Right forelimb (tissue), 1 donor: Measurements from ENCODE around the gene SACM1L.

Source experiments
- DNase-seq: peaks from one replicate; pipeline ENCODE4 v3.0.0-alpha.2; 2018

SACM1L gene

DNA sequence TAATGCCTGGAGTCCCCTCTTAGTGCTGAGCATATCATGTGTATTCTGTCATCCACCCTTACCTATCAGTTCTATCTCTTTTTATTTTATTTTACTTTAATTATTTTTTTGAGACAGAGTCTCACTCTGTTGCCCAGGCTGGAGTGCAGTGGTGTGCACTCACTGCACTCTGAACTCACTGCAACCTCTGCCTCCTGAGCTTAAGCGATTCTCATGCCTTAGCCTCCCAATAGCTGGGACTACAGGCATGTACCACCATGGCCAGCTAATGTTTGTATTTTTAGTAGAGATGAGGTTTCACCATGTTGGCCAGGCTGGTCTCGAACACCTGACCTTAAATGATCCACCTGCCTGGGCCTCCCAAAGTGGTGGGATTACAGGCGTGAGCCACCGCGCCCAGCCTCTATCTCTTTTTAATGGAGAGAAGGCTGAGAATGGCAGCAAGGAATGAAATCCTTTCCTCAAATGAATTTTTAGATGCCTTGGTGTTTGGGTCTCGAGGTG lies 11.4 kb downstream of the SACM1L start:
- no peak for DNase-seq

- no peak for DNase-seq
Measured at GRCh38 chr3:45701172-45701867, 12.1 kb downstream of the SACM1L start.

GRCh38 chr3:45704301-45704943 lies 15.2 kb downstream of the SACM1L start:
- DNase-seq = no peak

DNA sequence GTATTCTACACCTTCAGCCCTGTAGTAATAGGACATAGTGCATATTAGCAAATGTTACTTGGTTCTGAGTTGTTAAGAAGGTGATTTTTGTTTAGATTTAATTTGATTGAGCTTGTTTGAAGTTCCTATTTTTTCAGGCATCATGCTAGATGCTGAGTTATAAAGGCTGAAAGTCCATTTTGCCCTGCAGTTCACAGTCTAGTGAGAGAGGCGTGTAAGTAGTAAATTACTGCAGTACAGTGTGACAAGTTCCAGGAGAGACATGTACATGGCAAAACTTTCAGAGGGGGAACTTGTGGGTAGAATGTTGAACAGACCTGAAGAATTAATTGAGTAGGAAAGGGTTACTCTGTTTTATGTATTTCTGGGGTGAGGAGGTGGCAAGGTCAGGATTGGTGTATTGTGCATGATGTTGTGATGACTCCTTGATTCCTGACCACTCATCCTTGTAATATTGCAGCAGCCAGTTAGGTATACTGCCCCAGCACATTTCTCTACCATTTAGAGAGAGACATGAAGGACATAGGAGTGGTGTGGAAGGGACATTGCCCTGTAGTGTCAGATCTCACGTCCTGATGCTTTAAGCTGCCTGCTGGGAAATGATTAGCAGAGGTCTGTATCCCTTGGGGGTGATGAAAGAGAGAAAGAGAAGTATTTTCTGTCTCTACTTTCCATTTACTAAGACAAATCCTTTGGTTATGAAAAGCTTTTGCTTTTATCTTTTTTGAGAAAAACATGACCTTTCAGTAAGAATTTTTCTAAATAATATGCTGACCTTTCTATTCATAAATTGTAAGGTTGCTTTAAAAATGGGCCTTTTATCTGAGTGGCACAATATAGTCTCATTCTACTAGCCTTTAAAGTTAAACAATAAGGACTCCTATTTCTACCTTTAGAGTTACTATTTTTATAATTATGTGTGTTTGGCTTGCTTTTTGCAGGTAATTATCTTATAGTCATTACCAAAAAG lies 16.9 kb downstream of the SACM1L start:
- DNase-seq = no peak

- no peak for DNase-seq
Measured at GRCh38 chr3:45711931-45712330, 22.7 kb downstream of the SACM1L start.

DNA sequence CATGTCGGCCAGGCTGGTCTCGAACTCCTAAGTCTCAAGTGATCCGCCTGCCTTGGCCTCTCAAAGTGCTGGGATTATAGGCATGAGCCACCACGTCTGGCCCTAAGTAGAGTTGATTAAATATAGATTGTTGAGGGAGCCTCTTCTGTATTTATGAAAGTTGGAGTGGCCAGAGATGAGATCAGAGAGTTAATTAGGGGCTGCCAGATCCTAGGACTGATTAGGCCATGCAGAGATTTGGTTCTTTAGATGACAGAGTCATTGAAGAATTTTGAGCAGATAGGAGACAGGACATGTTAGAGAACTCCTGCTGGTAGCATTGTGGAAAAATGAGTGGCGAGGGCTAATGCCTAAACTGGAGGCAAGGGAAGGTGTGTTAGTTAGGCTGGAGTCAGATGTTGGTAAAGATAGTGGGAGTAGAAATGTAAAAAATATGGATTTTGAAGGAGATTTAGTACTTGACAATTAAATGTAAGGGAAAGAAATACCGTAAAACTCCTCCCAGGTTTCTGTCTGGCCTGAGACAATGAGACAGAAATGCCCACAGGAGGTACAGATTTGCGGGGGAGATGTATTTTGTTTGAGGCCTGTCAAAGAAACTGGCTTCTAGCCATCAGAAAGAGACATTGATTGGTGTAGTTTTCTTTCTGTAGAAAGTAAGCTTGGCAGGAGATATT lies 23.4 kb downstream of the SACM1L start:
- DNase-seq = no peak

DNA sequence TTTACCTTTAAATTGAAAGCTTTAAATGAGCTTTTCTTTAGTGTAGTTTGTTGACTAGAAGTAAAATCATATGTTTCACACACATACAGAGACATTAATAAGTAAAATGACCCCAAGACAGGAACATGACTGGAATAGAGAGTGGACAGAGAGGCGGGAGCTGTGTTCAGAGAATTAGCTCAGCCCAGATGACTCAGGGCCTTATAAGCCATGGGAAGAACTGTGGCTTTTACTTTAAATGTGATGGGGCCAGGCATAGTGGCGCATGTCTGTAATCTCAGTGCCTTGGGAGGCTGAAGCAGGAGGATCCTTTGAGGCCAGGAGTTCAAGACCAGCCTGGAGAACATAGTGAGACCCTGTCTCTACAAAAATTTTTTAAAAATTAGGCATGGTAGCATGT lies 26.7 kb downstream of the SACM1L start:
- no peak for DNase-seq

DNA sequence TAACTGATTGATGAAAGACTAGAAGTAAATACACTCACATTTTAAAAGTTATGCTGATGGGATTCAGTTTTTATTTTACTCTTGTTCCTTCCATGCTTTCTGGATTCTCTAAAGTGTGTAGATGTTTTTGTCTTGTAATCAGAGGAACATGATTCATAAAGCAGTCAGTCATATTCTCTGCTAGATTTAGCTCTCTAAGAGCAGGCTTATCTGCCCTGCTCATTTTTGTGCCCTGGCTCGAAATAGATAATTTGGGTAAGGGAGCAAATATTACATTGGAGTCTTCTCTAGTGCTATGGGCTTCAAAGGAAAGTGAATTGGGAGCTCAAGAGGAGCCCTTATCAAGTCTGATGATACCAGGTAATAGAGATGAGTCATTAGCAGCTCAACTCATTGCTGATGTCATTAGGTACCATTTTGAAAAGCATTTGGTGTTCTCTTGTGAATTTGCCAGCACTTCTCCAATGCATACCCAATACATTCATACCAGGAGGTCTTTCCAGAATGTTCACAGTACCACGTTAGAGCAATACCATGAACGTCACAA lies 27.7 kb downstream of the SACM1L start:
- no peak for DNase-seq

- DNase-seq = no peak
Measured at GRCh38 chr3:45719655-45720487, 30.7 kb downstream of the SACM1L start.

- no peak for DNase-seq
Measured at GRCh38 chr3:45724911-45725310, 35.7 kb downstream of the SACM1L start.

DNA sequence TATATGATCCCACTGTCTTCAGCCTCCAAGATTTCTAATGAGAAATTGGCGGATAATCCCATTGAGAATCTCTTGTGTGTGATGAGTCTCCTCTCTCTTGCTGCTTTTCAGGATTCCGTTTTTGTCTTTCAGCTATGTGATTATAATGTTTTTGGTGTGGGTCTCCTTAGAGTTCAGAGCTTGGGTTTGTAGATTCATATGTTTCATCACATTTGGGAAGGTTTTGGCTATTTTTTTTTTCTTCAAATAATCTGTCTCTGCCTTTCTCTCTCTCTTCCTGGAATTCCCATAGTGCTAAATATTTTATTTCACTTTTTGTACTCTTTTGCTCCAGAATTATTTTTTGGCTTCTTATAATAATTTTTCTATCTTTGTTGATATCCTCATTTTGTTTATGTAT lies 40.4 kb downstream of the SACM1L start:
- no peak for DNase-seq

GRCh38 chr3:45730409-45731154 lies 41.4 kb downstream of the SACM1L start:
- DNase-seq = no peak

DNA sequence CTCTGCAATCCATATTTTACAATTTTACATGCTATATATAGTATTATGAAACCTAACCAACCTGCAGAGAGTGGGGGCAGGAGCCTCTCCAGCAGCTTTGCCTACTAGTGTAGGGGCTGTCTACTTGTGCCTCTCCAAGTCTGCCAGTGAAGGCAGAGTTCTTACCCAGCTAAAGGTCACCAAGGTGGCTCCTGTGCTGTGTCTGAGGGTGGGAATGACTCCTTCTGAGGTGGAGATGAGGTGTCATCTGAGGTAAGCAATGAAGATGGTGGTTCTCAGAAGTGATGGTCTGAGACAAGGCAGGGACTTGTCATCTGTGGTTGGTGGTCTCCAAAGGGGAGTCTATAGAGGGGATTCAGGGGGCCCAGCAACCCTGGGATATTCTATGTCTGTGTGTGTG lies 47.5 kb downstream of the SACM1L start:
- DNase-seq = no peak

DNA sequence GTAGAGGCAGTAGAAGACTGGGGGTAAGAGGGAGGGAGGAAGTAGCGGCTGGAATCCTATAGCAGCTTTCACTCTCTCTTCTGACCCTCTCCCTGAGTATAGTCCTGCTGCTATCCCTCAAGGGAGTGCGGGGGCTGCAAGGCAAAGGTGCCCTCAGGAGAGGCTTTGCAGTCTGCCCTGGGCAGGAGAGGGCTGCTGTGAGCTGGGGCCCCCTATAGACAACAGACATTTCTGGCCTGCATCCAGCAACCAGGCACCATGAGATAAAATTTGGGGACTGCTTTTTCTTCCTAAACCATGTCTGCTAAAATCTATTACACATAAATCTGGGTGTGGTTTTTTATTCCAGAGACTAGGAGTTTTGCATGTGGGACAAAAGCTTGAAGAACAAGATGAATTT lies 48.0 kb downstream of the SACM1L start:
- no peak for DNase-seq

GRCh38 chr3:45739991-45740390 lies 50.8 kb downstream of the SACM1L start:
- no peak for DNase-seq

- no peak for DNase-seq
Measured at GRCh38 chr3:45741247-45741646, 52.1 kb downstream of the SACM1L start.

GRCh38 chr3:45741742-45742460 lies 52.7 kb downstream of the SACM1L start:
- DNase-seq = no peak

DNA sequence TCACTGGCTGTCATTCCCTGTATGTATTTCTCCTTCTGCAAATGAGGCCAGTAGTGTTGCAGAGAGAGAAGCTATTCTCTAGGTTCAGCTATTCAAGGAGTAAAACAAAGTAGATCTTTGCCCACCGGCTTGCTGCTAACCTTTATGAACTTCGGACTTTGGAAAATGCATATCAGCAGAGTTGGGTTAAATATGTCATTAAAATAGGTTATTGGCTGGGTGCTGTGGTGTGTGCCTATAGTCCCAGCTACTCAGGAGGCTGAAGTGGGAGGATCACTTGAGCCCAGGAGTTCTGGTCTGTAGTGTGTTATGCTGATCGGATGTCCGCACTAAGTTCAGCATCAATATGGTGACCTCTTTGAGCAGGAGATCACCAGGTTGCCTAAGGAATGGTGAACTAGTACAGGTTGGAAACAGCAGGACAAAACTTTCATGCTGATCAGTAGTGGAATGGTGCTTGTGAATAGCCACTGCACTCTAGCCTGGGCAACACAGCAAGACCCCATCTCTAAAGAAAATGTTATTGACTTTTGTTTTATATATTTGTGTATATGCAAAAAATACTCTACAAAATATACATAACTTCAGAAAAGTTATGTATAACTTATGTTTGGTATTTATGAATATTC lies 53.4 kb downstream of the SACM1L start:
- DNase-seq = no peak

DNA sequence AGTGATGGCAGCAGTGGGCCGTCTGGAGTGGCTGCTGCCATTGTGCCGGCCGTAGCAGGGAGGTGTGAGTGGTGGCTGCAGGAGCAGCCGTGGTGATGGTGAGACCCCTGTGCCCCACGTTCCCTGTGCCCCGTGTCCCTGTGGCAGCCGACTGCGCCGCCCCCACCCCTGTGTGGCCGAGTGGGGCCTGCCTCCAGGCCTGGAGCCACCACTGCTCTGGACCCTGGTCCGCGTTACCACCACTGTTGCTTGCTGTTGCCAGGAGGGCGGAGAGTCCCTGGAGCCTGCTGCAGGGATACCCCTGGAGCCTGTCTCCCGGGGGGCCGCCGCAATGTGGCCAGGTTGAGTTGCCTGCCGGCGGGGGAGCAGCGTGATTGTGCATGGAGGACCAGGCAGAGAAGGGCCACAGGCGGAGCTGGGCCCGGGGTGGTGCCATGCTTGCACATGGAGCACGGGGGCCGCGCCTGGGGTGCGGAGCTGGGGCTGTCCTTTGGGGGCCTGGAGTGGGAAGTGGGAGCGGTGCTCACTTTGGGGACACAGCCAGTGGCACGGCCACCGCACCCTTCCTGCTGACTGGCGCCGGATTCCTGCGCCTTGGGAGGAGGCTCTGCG lies 57.1 kb downstream of the SACM1L start:
- DNase-seq = no peak
